Measurements from ENCODE around the gene C19orf12.

The C19orf12 gene

GRCh38 chr19:29750001-29750400, 34.9 kb upstream of the C19orf12 start:
- no peak for TF ChIP-seq CTCF (IDR thresholded peaks at IDR 0.05; ENCODE audit: control extremely low read depth, extremely low read depth, low read depth, missing control alignments)
- ChIA-PET CTCF (interaction anchor here (1.1 to 1.7 kb wide), 5 partner anchors 10 to 125 kb away, joined by 3 to 17 read pairs (median 6); no protein-coding TSS in a partner anchor), POLR2A (no interaction called here)
- no peak for DNase-seq (ENCODE audit: extremely low spot score)

DNA sequence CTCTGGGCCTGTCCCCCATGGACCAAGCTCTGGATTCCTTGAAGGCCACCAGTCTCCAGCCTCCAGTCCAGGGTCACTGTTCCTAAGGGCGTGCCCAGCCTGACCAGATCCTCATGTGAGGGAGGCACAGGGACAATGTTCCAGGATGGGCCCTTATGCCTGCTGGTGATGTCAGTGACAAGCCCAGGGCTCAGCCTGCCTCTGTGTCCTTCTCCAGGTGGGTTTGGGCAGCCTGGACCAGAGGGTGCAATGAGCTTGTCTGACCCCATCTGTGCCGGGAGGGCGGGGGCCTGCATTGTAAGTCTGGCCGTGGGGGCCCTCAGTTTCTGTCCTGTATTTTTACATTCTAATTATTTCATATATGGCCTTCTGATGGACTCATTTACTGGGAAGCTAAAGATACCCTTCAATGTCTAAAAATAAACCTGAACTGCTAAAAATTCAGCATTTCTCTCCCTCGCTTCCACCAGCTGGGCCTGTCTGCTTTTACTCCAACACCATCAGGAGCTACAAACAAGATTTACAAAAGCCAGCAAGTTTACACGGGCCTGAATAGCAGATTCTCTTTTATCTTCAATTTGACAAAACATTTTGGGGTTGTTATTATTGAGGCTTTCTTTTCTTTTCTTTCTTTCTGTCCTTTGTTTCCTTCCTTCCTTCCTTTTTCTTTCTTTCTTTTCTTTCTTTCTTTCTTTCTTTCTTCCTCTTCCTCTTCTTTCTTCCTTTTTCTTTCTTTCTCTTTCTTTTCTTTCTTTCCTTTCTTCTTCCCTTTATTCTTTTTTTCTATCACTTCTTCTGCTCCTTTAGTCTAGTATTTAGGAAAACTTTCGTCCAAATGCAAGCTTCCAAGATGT, 34.2 kb upstream of the C19orf12 start:
- no peak for TF ChIP-seq CTCF (IDR thresholded peaks at IDR 0.05; ENCODE audit: control extremely low read depth, extremely low read depth, low read depth, missing control alignments)
- POLR2A ChIA-PET: no interaction called here
- CTCF ChIA-PET: interaction anchor here (1.0 to 1.3 kb wide), 4 partner anchors 11 to 126 kb away, joined by 3 to 6 read pairs (median 5); no protein-coding TSS in a partner anchor
- DNase-seq (ENCODE audit: extremely low spot score): no peak

DNA sequence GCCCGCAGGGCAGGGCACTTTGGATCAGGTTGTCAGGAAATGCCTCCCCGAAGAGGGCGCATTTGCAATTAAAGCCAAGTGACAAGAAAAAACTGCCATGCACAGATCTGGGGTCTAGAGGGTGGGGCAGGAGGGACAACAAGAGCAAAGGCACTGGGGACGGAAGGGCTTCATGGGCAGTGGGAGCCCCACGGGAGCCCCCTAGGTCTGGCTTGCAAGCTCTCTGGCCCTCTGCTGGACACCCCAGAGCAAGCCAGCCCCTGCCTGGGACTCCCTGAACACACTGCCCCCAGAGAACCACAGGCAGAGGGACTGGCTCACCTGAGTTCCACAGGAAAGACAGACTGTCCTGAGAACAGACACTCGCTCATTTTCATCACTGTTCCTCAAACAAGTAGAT, 30.2 kb upstream of the C19orf12 start:
- ChIA-PET POLR2A (no interaction called here), CTCF (interaction anchor here (1.6 kb wide), 1 partner anchor 29 kb away, joined by 3 read pairs; no protein-coding TSS in a partner anchor)
- DNase-seq (ENCODE audit: extremely low spot score): no peak
- TF ChIP-seq CTCF (IDR thresholded peaks at IDR 0.05; ENCODE audit: control extremely low read depth, extremely low read depth, low read depth, missing control alignments): no peak

DNA sequence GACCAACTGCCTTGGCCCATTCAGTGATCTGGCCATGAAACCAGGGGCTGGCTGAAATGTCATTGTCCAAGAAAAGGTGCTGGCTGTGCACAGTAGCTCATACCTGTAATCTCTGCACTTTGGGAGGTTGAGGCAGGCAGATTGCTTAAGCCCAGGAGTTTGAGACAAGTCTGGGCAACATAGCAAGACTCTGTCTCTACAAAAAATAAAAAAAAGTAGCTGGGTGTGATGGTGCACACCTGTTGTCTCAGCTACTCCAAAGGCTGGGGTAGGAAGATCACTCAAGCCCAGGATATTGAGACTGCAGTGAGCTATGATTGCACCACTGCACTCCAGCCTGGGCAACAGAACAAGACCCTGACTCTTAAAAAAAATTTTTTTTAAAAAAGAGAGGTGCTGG, 28.6 kb upstream of the C19orf12 start:
- no peak for DNase-seq (ENCODE audit: extremely low spot score)
- no peak for TF ChIP-seq CTCF (IDR thresholded peaks at IDR 0.05; ENCODE audit: control extremely low read depth, extremely low read depth, low read depth, missing control alignments)
- POLR2A ChIA-PET: no interaction called here
- CTCF ChIA-PET: interaction anchor here (0.9 to 2.4 kb wide), 8 partner anchors 13 to 907 kb away, joined by 3 to 7 read pairs (median 4); no protein-coding TSS in a partner anchor

DNA sequence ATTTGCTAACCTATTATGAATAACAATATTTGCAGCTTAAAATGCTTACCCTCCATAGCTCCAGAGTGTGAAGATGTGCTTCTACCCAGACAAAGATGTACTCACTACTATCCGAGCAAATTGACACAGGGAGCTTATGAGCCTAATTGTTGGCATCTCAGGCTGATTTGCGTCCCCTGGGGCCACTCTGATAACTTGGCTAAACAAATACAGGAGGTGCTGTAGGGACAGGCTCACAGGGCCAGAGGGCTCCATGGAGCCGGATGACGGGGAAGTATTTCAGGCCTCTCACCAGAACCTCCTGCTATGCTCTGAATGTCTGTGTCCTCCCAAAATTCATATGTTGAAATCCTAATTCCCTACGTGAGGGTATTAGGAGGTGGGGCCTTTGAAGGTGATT, 26.7 kb upstream of the C19orf12 start:
- no peak for TF ChIP-seq CTCF (IDR thresholded peaks at IDR 0.05; ENCODE audit: control extremely low read depth, extremely low read depth, low read depth, missing control alignments)
- DNase-seq (ENCODE audit: extremely low spot score): no peak
- POLR2A ChIA-PET: no interaction called here
- CTCF ChIA-PET: interaction anchor here (1.3 to 2.4 kb wide), 3 partner anchors 12 to 18 kb away, joined by 3 to 7 read pairs (median 4); no protein-coding TSS in a partner anchor

DNA sequence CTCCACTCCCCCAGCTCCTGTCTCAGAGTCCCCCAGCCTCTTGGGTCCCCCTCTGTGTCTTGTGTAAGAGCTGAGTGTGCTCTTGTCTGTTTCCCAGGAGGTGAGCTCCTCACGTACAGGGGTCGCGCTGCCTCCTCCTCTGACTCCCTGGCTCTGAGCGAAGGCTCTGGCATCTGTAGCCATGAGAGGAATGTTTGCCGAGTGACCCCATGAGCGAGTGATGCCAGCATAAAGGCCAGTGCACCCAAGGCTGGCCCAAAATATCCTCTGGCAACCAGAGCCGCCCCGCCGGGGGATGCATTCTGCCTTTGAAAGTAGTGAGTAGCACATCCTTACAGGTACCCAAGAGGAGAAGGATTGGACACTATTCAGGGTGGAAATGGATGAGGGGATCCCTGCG, 26.2 kb upstream of the C19orf12 start:
- CTCF ChIA-PET: interaction anchor here (1.3 to 2.4 kb wide), 2 partner anchors 11 to 18 kb away, joined by 4 to 7 read pairs; no protein-coding TSS in a partner anchor
- no peak for TF ChIP-seq CTCF (IDR thresholded peaks at IDR 0.05; ENCODE audit: control extremely low read depth, extremely low read depth, low read depth, missing control alignments)
- POLR2A ChIA-PET: interaction anchor here (0.5 kb wide), 1 partner anchor 49 kb away, joined by 6 read pairs; no protein-coding TSS in a partner anchor
- no peak for DNase-seq (ENCODE audit: extremely low spot score)

Data from GM10248 (cell line).